NCI-H526 treated with DMSO at 0.1 percent for 48 hours (cell line): Measurements from ENCODE around the gene PCDHA7.
"Not testable (repeated sequence)": the region's sequence is repeated elsewhere in the genome, so short reads cannot be mapped to it uniquely, and the experiment has no call there.

Experiments used
- DNase-seq: peaks from one replicate; lab custom pipeline; 2025; lab: John Stamatoyannopoulos, UW

PCDHA7 gene, protein sequence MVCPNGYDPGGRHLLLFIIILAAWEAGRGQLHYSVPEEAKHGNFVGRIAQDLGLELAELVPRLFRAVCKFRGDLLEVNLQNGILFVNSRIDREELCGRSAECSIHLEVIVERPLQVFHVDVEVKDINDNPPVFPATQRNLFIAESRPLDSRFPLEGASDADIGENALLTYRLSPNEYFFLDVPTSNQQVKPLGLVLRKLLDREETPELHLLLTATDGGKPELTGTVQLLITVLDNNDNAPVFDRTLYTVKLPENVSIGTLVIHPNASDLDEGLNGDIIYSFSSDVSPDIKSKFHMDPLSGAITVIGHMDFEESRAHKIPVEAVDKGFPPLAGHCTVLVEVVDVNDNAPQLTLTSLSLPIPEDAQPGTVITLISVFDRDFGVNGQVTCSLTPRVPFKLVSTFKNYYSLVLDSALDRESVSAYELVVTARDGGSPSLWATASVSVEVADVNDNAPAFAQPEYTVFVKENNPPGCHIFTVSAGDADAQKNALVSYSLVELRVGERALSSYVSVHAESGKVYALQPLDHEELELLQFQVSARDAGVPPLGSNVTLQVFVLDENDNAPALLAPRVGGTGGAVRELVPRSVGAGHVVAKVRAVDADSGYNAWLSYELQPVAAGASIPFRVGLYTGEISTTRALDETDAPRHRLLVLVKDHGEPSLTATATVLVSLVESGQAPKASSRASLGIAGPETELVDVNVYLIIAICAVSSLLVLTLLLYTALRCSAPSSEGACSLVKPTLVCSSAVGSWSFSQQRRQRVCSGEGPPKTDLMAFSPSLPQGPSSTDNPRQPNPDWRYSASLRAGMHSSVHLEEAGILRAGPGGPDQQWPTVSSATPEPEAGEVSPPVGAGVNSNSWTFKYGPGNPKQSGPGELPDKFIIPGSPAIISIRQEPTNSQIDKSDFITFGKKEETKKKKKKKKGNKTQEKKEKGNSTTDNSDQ

DNA sequence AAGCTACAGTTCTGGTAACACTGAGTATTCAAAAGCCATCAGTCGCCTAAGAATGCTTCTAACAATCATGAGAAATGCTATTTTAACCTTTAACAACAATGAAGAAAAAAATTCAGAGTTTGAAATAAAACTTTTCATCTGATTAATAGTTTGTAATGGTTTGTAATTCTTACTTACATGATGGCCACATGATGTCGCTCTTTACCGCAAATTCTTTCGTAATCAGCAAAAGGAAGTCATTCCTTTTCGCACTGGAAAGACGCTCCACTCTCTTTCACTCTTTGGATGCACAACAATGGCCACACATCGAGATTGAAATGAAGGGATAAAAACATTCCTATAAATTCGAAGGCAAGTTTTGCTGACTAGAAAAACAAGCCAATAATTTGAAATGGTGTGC lies at the start of gene PCDHA7:
TSS of gene PCDHA7 (plus strand) at position 277 of the 400 bp plus-strand sequence. CDS start at position 392, 115 bp downstream.
- no peak for DNase-seq

DNA sequence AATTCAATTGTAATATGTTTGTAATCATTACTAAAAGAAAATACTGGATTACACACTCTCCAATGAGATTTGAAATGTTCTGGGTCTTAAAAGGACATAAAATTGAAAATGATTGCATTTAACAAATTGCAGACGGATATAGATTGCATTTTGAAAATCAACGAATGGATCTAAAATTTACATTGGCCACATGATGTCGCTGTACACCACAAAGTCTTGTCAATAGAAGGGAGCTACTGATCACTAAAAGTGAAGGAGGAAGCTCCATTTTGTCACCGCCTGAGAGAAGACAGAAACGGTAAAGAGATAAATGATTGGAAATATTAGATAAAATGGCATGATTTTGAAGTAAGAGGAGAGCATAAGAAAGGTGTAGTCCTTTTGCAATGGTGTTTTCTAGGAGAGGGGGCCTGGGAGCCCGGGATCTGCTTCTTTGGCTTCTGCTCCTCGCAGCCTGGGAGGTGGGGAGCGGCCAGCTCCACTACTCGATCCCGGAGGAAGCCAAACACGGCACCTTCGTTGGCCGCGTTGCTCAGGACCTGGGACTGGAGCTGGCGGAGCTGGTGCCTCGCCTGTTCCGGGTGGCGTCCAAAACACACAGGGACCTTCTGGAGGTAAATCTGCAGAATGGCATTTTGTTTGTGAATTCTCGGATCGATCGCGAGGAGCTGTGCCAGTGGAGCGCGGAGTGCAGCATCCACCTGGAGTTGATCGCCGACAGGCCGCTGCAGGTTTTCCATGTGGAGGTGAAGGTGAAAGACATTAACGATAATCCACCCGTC lies 48.0 kb upstream of the PCDHA7 start, which contains the start of gene PCDHA1:
TSS of gene PCDHA1 (plus strand) at position 236 of the 782 bp plus-strand sequence.
- no peak for DNase-seq

DNA sequence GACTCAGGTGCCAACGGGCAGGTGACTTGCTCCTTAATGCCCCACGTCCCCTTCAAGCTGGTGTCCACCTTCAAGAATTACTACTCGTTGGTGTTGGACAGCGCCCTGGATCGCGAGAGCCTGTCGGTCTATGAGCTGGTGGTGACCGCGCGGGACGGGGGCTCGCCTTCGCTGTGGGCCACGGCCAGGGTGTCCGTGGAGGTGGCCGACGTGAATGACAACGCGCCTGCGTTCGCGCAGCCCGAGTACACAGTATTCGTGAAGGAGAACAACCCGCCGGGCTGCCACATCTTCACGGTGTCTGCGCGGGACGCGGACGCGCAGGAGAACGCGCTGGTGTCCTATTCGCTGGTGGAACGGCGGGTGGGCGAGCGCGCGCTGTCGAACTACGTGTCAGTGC lies 46.6 kb upstream of the PCDHA7 start:
- not testable (repeated sequence) for DNase-seq

DNA sequence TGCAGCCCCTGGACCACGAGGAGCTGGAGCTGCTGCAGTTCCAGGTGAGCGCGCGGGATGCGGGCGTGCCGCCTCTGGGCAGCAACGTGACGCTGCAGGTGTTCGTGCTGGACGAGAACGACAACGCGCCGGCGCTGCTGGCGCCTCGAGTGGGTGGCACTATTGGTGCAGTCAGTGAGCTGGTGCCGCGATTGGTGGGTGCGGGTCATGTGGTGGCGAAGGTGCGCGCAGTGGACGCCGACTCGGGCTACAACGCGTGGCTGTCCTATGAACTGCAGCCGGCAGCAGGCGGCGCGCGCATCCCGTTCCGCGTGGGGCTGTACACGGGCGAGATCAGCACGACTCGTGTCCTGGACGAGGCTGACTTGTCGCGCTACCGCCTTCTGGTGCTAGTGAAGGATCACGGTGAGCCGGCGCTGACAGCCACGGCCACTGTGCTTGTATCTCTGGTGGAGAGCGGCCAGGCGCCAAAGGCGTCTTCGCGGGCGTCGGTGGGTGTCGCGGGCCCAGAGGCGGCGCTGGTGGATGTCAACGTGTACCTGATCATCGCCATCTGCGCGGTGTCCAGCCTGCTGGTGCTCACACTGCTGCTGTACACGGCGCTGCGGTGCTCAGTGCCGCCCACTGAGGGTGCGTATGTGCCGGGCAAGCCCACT lies 46.1 kb upstream of the PCDHA7 start:
- DNase-seq: not testable (repeated sequence)

DNA sequence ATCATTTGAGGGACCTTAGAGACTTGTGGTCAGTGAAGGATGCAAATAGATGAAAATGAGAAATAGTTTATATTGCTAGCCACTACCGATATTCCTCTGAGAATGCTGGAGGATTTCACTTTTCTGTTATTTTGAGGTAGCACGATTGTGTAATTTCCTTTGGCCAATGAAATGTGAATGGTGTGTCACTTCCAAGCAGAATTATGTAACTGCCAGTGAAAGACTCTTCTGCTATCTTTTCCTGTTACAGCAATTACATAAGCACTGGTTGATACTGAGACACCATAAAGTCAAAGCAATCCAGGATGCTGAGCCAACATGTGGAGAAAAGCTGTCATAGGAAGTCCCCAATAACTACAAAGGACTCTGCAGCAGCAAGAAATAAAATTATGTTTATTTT lies 43.0 kb upstream of the PCDHA7 start:
- DNase-seq: no peak

DNA sequence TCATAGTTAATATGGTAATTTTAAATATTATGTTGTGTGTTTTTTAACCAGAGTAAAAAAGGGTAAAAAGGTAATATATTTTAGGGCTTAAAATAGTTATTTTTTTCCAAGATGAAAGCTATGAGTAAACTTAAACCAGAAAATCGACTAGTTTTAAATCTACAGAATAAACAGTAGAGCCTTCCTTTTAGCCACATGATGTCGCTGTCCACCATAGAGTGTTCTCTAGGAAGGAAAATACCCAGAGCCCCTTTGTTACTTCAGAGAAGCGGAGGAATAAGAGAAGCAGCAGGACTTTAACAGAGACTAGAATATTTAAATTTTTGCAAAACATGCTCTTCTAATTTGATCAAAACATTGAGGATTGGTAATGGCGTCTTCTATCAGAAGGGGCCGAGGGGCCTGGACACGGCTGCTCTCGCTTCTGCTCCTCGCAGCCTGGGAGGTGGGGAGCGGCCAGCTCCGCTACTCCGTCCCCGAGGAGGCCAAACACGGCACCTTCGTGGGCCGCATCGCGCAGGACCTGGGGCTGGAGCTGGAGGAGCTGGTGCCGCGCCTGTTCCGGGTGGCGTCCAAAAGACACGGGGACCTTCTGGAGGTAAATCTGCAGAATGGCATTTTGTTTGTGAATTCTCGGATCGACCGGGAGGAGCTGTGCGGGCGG lies 39.3 kb upstream of the PCDHA7 start, which contains the start of gene PCDHA2:
TSS of gene PCDHA2 (plus strand) at position 258 of the 664 bp plus-strand sequence.
- DNase-seq: no peak

DNA sequence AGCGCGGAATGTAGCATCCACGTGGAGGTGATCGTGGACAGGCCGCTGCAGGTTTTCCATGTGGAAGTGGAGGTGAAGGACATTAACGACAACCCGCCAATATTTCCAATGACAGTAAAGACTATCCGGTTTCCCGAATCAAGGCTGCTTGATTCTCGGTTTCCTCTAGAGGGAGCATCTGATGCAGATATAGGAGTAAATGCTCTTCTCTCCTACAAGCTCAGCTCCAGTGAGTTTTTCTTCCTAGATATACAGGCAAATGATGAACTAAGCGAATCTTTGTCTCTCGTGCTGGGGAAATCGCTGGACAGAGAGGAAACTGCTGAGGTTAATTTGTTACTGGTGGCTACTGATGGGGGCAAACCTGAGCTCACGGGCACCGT lies 38.8 kb upstream of the PCDHA7 start:
- DNase-seq: no peak

DNA sequence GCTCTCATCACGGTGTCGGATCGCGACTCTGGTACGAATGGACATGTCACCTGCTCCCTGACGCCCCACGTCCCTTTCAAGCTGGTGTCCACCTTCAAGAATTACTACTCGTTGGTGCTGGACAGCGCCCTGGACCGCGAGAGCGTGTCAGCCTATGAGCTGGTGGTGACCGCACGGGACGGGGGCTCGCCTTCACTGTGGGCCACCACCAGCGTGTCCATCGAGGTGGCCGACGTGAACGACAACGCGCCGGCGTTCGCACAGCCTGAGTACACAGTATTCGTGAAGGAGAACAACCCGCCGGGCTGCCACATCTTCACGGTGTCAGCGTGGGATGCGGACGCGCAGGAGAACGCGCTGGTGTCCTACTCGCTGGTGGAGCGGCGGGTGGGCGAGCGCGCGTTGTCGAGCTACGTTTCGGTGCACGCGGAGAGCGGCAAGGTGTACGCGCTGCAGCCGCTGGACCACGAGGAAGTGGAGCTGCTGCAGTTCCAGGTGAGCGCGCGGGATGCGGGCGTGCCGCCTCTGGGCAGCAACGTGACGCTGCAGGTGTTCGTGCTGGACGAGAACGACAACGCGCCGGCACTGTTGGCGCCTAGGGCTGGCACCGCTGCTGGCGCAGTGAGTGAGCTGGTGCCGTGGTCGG lies 37.9 kb upstream of the PCDHA7 start:
- not testable (repeated sequence) for DNase-seq

DNA sequence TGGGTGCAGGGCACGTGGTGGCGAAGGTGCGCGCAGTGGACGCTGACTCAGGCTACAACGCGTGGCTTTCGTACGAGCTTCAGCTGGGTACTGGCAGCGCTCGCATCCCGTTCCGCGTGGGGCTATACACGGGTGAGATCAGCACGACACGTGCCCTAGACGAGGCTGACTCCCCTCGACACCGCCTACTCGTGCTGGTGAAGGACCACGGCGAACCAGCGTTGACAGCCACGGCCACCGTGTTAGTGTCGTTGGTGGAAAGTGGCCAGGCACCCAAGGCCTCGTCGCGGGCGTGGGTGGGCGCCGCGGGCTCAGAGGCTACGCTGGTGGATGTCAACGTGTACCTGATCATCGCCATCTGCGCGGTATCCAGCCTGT lies 37.4 kb upstream of the PCDHA7 start:
- no peak for DNase-seq

DNA sequence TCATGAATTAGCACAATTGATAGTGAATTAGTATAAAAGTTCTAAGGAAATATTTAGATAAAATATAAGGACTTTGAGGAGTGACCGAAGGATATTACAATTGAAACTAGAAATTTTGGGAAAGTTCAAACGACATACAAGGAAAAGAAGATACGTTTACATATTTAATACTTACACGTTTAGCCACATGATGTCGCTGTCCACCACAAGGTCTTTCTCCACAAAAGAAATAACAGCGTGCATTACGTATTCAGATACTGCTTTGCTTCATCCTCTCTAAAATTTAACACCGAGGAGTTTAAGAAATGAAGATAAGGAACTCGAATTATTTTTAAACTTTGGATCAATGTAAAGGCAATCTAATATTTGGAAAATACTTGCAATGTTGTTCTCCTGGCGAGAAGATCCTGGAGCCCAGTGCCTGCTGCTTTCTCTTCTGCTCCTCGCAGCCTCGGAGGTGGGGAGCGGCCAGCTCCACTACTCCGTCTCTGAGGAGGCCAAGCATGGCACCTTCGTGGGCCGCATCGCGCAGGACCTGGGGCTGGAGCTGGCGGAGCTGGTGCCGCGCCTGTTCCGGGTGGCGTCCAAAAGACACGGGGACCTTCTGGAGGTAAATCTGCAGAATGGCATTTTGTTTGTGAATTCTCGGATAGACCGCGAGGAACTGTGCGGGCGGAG lies 33.1 kb upstream of the PCDHA7 start, which contains the start of gene PCDHA3:
TSS of gene PCDHA3 (plus strand) at position 242 of the 678 bp plus-strand sequence.
- no peak for DNase-seq

DNA sequence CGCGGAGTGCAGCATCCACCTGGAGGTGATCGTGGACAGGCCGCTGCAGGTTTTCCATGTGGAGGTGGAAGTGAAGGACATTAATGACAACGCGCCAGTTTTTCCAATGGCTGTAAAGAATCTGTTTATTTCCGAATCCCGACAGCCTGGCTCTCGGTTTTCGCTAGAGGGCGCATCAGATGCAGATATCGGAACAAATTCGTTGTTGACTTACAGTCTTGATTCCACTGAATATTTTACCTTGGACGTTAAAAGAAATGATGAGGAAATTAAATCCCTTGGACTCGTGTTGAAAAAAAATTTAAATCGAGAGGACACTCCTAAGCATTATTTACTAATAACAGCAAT lies 32.6 kb upstream of the PCDHA7 start:
- no peak for DNase-seq

DNA sequence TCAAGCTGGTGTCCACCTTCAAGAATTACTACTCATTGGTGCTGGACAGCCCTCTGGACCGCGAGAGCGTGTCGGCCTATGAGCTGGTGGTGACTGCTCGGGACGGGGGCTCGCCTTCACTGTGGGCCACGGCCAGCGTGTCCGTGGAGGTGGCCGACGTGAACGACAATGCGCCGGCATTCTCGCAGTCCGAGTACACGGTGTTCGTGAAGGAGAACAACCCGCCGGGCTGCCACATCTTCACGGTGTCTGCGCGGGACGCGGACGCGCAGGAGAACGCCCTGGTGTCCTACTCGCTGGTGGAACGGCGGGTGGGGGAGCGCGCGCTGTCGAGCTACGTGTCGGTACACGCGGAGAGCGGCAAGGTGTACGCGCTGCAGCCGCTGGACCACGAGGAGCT lies 31.7 kb upstream of the PCDHA7 start:
- DNase-seq: not testable (repeated sequence)

DNA sequence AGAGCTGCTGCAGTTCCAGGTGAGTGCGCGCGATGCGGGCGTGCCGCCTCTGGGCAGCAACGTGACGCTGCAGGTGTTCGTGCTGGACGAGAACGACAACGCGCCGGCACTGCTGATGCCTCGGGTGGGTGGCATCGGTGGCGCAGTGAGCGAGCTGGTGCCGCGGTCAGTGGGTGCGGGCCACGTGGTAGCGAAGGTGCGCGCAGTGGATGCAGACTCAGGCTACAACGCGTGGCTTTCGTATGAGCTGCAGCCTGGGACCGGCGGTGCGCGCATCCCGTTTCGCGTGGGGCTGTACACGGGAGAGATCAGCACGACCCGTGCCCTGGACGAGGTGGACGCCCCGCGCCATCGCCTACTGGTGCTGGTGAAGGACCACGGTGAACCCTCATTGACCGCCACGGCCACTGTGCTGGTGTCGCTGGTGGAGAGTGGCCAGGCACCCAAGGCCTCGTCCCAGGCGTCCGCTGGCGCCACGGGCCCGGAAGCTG lies 31.2 kb upstream of the PCDHA7 start:
- no peak for DNase-seq

DNA sequence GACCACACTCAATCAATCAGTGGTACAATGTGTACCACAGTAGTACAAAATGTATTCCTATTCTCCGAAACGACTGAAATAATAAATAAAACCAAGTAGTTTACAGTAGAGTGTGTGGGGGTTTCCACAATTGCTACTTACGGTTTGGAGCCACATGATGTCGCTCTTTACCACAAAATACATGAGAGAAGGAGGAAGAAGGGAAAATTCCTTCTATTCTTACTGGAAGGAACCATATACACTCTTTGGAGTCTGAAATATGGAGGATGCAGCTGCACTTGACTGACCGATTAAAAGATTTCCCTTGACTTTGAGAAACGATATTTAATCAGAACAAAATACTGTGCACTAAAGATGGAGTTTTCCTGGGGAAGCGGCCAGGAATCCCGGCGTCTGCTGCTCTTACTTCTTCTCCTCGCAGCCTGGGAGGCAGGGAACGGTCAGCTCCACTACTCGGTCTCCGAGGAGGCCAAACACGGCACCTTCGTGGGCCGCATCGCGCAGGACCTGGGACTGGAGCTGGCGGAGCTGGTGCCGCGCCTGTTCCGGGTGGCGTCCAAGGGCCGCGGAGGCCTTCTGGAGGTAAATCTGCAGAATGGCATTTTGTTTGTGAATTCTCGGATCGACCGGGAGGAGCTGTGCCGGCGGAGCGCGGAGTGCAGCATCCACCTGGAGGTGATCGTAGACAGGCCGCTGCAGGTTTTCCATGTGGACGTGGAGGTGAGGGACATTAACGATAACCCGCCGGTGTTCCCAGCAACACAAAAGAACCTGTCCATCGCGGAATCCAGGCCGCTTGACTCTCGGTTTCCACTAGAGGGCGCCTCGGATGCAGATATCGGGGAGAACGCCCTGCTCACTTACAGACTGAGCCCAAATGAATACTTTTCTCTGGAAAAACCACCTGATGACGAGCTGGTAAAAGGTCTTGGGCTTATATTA lies 27.0 kb upstream of the PCDHA7 start, which contains the start of gene PCDHA4:
TSS of gene PCDHA4 (plus strand) at position 235 of the 942 bp plus-strand sequence.
- peak; percentile 74 for DNase-seq

DNA sequence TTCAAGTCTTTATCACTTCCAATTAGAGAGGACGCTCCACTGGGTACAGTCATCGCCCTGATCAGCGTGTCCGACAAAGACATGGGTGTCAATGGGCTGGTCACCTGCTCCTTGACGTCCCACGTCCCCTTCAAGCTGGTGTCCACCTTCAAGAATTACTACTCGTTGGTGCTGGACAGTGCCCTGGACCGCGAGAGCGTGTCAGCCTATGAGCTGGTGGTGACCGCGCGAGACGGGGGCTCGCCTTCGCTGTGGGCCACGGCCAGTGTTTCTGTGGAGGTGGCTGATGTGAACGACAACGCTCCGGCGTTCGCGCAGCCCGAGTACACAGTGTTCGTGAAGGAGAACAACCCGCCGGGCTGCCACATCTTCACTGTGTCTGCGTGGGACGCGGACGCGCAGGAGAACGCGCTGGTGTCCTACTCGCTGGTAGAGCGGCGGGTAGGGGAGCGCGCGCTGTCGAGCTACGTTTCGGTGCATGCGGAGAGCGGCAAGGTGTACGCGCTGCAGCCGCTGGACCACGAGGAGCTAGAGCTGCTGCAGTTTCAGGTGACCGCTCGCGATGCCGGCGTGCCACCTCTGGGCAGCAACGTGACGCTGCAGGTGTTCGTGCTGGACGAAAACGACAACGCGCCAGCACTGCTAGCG lies 25.7 kb upstream of the PCDHA7 start:
- DNase-seq: not testable (repeated sequence)

DNA sequence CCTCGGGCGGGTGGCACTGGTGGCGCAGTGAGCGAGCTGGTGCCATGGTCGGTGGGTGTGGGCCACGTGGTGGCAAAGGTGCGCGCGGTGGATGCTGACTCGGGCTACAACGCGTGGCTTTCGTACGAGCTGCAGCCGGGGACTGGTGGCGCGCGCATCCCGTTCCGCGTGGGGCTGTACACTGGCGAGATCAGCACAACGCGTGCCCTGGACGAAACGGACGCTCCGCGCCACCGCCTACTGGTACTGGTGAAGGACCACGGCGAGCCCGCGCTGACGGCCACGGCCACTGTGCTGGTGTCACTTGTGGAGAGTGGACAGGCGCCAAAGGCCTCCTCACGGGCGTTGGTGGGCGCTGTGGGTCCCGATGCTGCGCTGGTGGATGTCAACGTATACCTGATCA lies 25.2 kb upstream of the PCDHA7 start:
- DNase-seq: no peak

DNA sequence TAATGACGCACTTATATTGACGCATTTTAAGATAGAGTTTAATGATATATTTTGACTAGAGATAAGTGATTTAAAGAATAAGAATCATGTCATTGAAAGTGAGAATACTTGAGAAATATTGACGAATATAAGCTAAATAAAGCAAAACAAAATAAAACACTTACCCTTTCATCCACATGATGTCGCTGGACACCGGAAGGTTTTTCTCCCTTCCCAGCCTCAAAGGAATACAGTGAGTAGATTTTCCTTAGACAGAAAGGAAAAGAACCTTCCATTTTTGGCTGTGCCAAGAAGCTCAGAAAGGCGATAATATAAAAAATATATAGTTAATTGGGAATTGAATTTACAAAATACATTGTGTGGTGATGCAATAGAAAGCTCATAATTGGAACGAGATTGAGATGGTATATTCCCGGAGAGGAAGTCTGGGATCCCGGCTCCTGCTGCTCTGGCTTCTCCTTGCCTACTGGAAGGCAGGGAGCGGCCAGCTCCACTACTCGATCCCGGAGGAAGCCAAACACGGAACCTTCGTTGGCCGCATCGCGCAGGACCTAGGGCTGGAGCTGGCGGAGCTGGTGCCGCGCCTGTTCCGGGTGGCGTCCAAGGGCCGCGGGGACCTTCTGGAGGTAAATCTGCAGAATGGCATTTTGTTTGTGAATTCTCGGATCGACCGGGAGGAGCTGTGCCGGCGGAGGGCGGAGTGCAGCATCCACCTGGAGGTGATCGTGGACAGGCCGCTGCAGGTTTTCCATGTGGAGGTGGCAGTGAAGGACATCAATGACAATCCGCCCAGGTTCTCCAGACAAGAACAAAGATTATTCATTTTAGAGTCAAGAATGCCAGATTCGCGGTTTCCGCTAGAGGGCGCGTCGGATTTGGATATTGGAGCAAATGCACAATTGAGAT lies 12.4 kb upstream of the PCDHA7 start, which contains the start of gene PCDHA5:
TSS of gene PCDHA5 (plus strand) at position 239 of the 906 bp plus-strand sequence.
- no peak for DNase-seq
